Measurements from ENCODE around the gene CFAP410. TPM values are rescaled to one million over a fixed set of nuclear protein-coding genes. Genes with fewer than 3 reads are reported as not detected.

CFAP410 gene
- total RNA-seq, 1 donor from 2014 or later = 23.4 TPM

DNA sequence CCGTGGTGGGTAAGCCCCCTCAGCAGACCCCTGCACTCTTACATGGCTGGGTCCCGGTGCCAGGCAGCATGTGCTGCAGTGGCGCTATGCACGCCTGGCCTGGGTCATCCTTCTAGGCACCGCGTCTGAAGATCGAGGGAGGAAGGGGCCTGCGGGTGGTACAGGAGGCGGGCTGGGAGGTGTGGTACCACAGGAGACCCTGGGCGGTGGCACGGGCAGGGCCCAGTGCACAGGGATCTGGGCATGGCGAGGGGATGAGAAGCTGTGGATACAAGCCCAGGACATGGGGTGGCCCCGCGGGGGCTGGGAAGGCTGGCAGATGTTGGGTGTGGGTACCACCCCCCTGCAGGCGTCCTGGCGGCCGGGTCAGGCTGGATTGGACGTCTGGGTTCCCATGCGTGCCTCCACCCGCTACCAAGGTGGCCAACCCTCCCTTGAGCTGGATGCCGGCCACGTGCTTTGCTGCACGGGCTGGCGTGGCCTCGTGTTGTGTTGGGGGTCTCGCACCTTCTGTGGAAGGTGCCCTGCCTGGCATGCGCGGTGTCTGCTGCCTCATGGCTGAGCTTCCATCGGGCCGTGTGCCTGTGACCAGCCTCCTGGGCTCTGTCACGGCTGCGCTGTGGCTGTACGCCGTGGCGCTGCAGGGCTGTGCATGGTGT lies 19.7 kb downstream of the CFAP410 start:
- no peak for TF ChIP-seq CTCF (IDR thresholded peaks at IDR 0.05)
- Mint-ChIP-seq H3K9me3 (ENCODE audit: unreplicated experiment) (no peaks in the 10 kb centered on the region), H3K4me1 (ENCODE audit: unreplicated experiment) (no peaks in the 10 kb centered on the region), H3K4me3 (ENCODE audit: unreplicated experiment) (no peak overlapping the region), H3K36me3 (ENCODE audit: unreplicated experiment) (peaks cover 3% of the 10 kb centered on the region), H3K27ac (ENCODE audit: unreplicated experiment) (no peak overlapping the region), H3K27me3 (ENCODE audit: unreplicated experiment) (no peaks in the 10 kb centered on the region)
- DNase-seq (ENCODE audit: extremely low spot score, unreplicated experiment) = no peak

GRCh38 chr21:44318489-44319285 lies 20.5 kb downstream of the CFAP410 start:
- no peak overlapping the region for H3K4me3 Mint-ChIP-seq (ENCODE audit: unreplicated experiment)
- no peaks in the 10 kb centered on the region for H3K9me3 Mint-ChIP-seq (ENCODE audit: unreplicated experiment)
- DNase-seq (ENCODE audit: extremely low spot score, unreplicated experiment) = no peak
- no peaks in the 10 kb centered on the region for H3K27me3 Mint-ChIP-seq (ENCODE audit: unreplicated experiment)
- TF ChIP-seq CTCF (IDR thresholded peaks at IDR 0.05) = no peak
- peaks cover 3% of the 10 kb centered on the region for H3K36me3 Mint-ChIP-seq (ENCODE audit: unreplicated experiment)
- H3K27ac Mint-ChIP-seq (ENCODE audit: unreplicated experiment) = no peak overlapping the region
- no peaks in the 10 kb centered on the region for H3K4me1 Mint-ChIP-seq (ENCODE audit: unreplicated experiment)

DNA sequence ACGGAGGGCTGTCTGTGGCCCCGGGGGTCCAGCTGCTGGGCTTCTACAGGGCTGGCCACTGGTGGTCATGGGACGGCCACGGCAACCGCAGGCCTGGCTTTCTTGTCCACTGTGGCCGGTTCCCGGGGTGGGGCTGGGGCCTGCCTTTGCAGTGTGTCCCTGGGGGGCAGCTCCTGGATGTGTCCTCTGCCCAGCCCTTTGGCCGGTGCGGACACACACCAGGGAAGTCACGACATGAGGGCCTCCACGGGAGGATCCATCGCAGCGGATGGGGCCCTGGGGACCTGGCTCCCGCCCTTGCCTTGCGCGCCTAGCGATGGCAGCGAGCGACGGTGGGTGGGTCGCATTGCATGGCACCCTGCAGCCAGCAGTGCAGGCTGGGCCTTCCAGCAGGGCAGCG lies 21.3 kb downstream of the CFAP410 start:
- Mint-ChIP-seq H3K27ac (ENCODE audit: unreplicated experiment) (no peak overlapping the region), H3K27me3 (ENCODE audit: unreplicated experiment) (no peaks in the 10 kb centered on the region), H3K9me3 (ENCODE audit: unreplicated experiment) (no peaks in the 10 kb centered on the region), H3K36me3 (ENCODE audit: unreplicated experiment) (peaks cover under 1% of the 10 kb centered on the region), H3K4me1 (ENCODE audit: unreplicated experiment) (no peaks in the 10 kb centered on the region), H3K4me3 (ENCODE audit: unreplicated experiment) (no peak overlapping the region)
- no peak for TF ChIP-seq CTCF (IDR thresholded peaks at IDR 0.05)
- DNase-seq (ENCODE audit: extremely low spot score, unreplicated experiment) = no peak

- Mint-ChIP-seq H3K27me3 (ENCODE audit: unreplicated experiment) (no peaks in the 10 kb centered on the region), H3K4me3 (ENCODE audit: unreplicated experiment) (no peak overlapping the region), H3K27ac (ENCODE audit: unreplicated experiment) (no peak overlapping the region), H3K9me3 (ENCODE audit: unreplicated experiment) (no peaks in the 10 kb centered on the region), H3K4me1 (ENCODE audit: unreplicated experiment) (no peaks in the 10 kb centered on the region), H3K36me3 (ENCODE audit: unreplicated experiment) (no peaks in the 10 kb centered on the region)
- no peak for DNase-seq (ENCODE audit: extremely low spot score, unreplicated experiment)
- no peak for TF ChIP-seq CTCF (IDR thresholded peaks at IDR 0.05)
Observed at GRCh38 chr21:44317241-44317782, 21.9 kb downstream of the CFAP410 start.

DNA sequence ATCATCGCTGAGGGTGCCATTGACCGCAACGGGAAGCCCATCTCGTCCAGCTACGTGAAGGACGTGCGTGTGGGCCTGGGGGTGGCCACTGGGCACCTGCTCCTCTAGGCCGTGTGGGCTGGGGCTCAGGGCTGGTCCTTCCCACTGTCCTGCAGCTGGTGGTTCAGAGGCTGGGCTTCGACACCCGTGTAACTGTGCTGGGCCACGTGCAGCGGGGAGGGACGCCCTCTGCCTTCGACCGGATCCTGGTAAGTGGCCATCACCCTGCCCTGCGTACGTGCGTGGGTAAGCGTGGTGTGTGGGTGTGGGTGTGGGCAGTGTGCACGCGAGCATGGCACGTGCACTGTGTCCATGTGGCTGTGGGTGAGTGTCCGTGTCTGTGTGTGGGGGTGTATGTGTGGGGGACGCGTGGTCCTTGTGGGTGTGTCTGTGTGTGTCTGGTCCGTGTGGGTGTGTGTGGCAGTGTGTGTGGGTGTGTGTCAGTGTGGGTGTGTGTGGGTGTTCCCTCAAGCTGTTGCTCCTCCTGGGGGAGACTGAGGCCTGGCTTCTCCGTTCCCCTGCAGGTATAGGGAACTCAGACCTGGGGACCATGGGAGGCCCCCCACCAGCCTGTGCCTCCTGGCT lies 22.8 kb downstream of the CFAP410 start:
- H3K4me3 Mint-ChIP-seq (ENCODE audit: unreplicated experiment) = no peak overlapping the region
- no peak for DNase-seq (ENCODE audit: extremely low spot score, unreplicated experiment)
- H3K36me3 Mint-ChIP-seq (ENCODE audit: unreplicated experiment) = peaks cover 3% of the 10 kb centered on the region
- no peaks in the 10 kb centered on the region for H3K4me1 Mint-ChIP-seq (ENCODE audit: unreplicated experiment)
- no peak overlapping the region for H3K27ac Mint-ChIP-seq (ENCODE audit: unreplicated experiment)
- no peak for TF ChIP-seq CTCF (IDR thresholded peaks at IDR 0.05)
- no peaks in the 10 kb centered on the region for H3K9me3 Mint-ChIP-seq (ENCODE audit: unreplicated experiment)
- no peaks in the 10 kb centered on the region for H3K27me3 Mint-ChIP-seq (ENCODE audit: unreplicated experiment)
